HepG2 (cell line): ENCODE measurements around the gene SYP. TPM values are rescaled to one million over a fixed set of nuclear protein-coding genes. Genes with fewer than 3 reads are reported as not detected.
A peak's percentile ranks its signal among the peaks of the same experiment; 100 is the strongest.

Source experiments
- ARNTL ChIP-seq: sonication (generic); formaldehyde crosslinking; IDR thresholded peaks from 2 replicates; pipeline ENCODE4 v1.4.0; 2020; ENCODE audit warnings: mild to moderate bottlenecking, missing genetic modification reagents
- DDIT3 ChIP-seq: sonication (generic); formaldehyde crosslinking; IDR thresholded peaks from 2 replicates; pipeline ENCODE4 v1.4.0; 2020; ENCODE audit warnings: mild to moderate bottlenecking, missing genetic modification reagents
- E2F5 ChIP-seq: sonication (generic); formaldehyde crosslinking; conservative IDR thresholded peaks from 2 replicates; pipeline ENCODE4 v1.4.0; 2020; ENCODE audit warnings: missing genetic modification reagents
- GMEB2 ChIP-seq: IDR thresholded peaks from 2 replicates; pipeline ENCODE4 v1.6.1; 2016; ENCODE audit warnings: missing biosample characterization, missing genetic modification reagents, low read depth
- GTF2F1 ChIP-seq: fragments of 150-350 bp; IDR thresholded peaks from 2 replicates; pipeline ENCODE4 v1.6.1; 2014; ENCODE audit warnings: low read length
- MBD4 ChIP-seq: IDR thresholded peaks from 2 replicates; pipeline ENCODE4 v1.6.1; 2012; ENCODE audit warnings: low read length, inconsistent platforms, borderline replicate concordance
- MEIS1 ChIP-seq: sonication (generic); formaldehyde crosslinking; IDR thresholded peaks from 2 replicates; pipeline ENCODE4 v1.9.0; 2021; ENCODE audit warnings: mild to moderate bottlenecking, missing genetic modification reagents, moderate library complexity, borderline replicate concordance
- MLLT10 ChIP-seq: sonication (generic); formaldehyde crosslinking; IDR thresholded peaks from 2 replicates; pipeline ENCODE4 v1.4.0; 2020; ENCODE audit warnings: missing genetic modification reagents
- MXD1 ChIP-seq: sonication (generic); formaldehyde crosslinking; IDR thresholded peaks from 2 replicates; pipeline ENCODE4 v1.4.0; 2020; ENCODE audit warnings: mild to moderate bottlenecking, missing genetic modification reagents
- NFIC ChIP-seq: IDR thresholded peaks from 2 replicates; pipeline ENCODE4 v1.6.1; 2012; ENCODE audit warnings: mild to moderate bottlenecking, low read length, inconsistent platforms
- NFRKB ChIP-seq: fragments of 450-650 bp; IDR thresholded peaks from 2 replicates; pipeline ENCODE4 v1.6.1; 2017
- RAD51 ChIP-seq: fragments of 450-650 bp; IDR thresholded peaks from 2 replicates; pipeline ENCODE4 v1.6.1; 2016; ENCODE audit warnings: borderline replicate concordance
- RBFOX2 ChIP-seq: fragments of 200-400 bp; formaldehyde crosslinking; IDR thresholded peaks from 2 replicates; pipeline ENCODE4 v1.6.1; 2017; ENCODE audit warnings: low read depth, mild to moderate bottlenecking, low read length
- RCOR2 ChIP-seq: IDR thresholded peaks from 2 replicates; pipeline ENCODE4 v1.6.1; 2016; ENCODE audit warnings: missing biosample characterization, missing genetic modification reagents
- STAT6 ChIP-seq: sonication (generic); formaldehyde crosslinking; IDR thresholded peaks from 2 replicates; pipeline ENCODE4 v1.4.0; 2020; ENCODE audit warnings: missing genetic modification reagents, mild to moderate bottlenecking, borderline replicate concordance
- THAP11 ChIP-seq: IDR thresholded peaks from 2 replicates; pipeline ENCODE4 v1.6.1; 2016; ENCODE audit warnings: missing biosample characterization, missing genetic modification reagents
- ZFP62 ChIP-seq: sonication (generic); formaldehyde crosslinking; IDR thresholded peaks from 2 replicates; pipeline ENCODE4 v1.4.0; 2020; ENCODE audit warnings: missing genetic modification reagents
- ZMYM3 ChIP-seq: sonication (generic); formaldehyde crosslinking; IDR thresholded peaks from 2 replicates; pipeline ENCODE4 v1.5.1; 2020; ENCODE audit warnings: mild to moderate bottlenecking, missing genetic modification reagents
- ZNF431 ChIP-seq: sonication (generic); formaldehyde crosslinking; IDR thresholded peaks from 2 replicates; pipeline ENCODE4 v1.9.0; 2022; ENCODE audit warnings: missing genetic modification reagents, low read depth, mild to moderate bottlenecking, borderline replicate concordance
- ZNF441 ChIP-seq: sonication (generic); formaldehyde crosslinking; IDR thresholded peaks from 2 replicates; pipeline ENCODE4 v1.7.0; 2021; ENCODE audit warnings: missing genetic modification reagents, borderline replicate concordance
- ZNF451 ChIP-seq: sonication (generic); formaldehyde crosslinking; IDR thresholded peaks from 2 replicates; pipeline ENCODE4 v1.5.0; 2020; ENCODE audit warnings: mild to moderate bottlenecking, missing genetic modification reagents
- ZNF496 ChIP-seq: sonication (generic); formaldehyde crosslinking; IDR thresholded peaks from 2 replicates; pipeline ENCODE4 v1.8.1; 2023; ENCODE audit warnings: mild to moderate bottlenecking, moderate library complexity, missing genetic modification reagents; ENCODE audit not compliant: insufficient replicate concordance
- ZNF558 ChIP-seq: sonication (generic); formaldehyde crosslinking; IDR thresholded peaks from 2 replicates; pipeline ENCODE4 v1.9.0; 2022; ENCODE audit warnings: mild to moderate bottlenecking, missing genetic modification reagents, borderline replicate concordance
- ZNF816 ChIP-seq: sonication (generic); formaldehyde crosslinking; IDR thresholded peaks from 2 replicates; pipeline ENCODE4 v1.8.0; 2022; ENCODE audit warnings: missing genetic modification reagents, mild to moderate bottlenecking, borderline replicate concordance
- ZNF883 ChIP-seq: sonication (generic); formaldehyde crosslinking; IDR thresholded peaks from 2 replicates; pipeline ENCODE4 v1.5.1; 2020; ENCODE audit warnings: mild to moderate bottlenecking, missing genetic modification reagents; ENCODE audit errors: not compliant biosample characterization
- polyA plus RNA-seq, 8 experiments: library from polyadenylated mRNA; depleted of rRNA in 3 of 8; stranded (reverse) in 7 of 8; unstranded in 1 of 8; fragments of >200 nt; fragmentation: Illumina TruSeq in 4 of 8; extraction: Trizol in 4 of 8; gene quantifications; 2 replicates each; pipeline versions ENCODE4 v1.2.1 to v1.2.3, GENCODE V29; 2011 to 2016; ENCODE audit warnings: low read depth in 4 of 8, missing spikeins in 1 of 8, mixed read lengths in 1 of 8; ENCODE audit not compliant: insufficient read depth in 1 of 8
- total RNA-seq, 5 experiments: library from RNA; depleted of rRNA; stranded (reverse); fragments of >200 nt; fragmentation: Illumina TruSeq; extraction: Trizol; gene quantifications; 2 replicates each; pipeline ENCODE4 v1.2.3, GENCODE V29; 2016; ENCODE audit warnings: low read depth in 1 of 5

The SYP gene
- total and polyA plus RNA-seq, 2 of the 13 experiments (the other 11 are each of a cell fraction or from before 2014, with no cell fraction given) = 2.0 to 2.5 TPM

- TF ChIP-seq ZMYM3 (CRISPR knock-in tag) = no peak
- TF ChIP-seq ARNTL (CRISPR knock-in tag) = no peak
- no peak for TF ChIP-seq RCOR2 (CRISPR knock-in tag)
- peak; percentile 82; the same call in 1 of the 2 replicates for TF ChIP-seq ZNF451 (CRISPR knock-in tag)
- no peak for TF ChIP-seq NFRKB
- peak; percentile 76 for TF ChIP-seq RBFOX2
- no peak for TF ChIP-seq ZNF496
- peak; percentile 97; the same call in 1 of the 2 replicates for TF ChIP-seq ZNF558 (CRISPR knock-in tag)
- peak; percentile 76; the same call in 1 of the 2 replicates for TF ChIP-seq ZNF431 (CRISPR knock-in tag)
- TF ChIP-seq E2F5 (CRISPR knock-in tag) = peak; percentile 52; the same call in 1 of the 2 replicates
- TF ChIP-seq ZNF883 = peak; percentile 46
- no peak for TF ChIP-seq GMEB2
- TF ChIP-seq MLLT10 (CRISPR knock-in tag) = no peak
- TF ChIP-seq MXD1 (CRISPR knock-in tag) = peak; percentile 89; the same call in 1 of the 2 replicates
- peak; percentile 79 for TF ChIP-seq THAP11 (CRISPR knock-in tag)
- no peak for TF ChIP-seq RAD51
- TF ChIP-seq MBD4 = no peak
- TF ChIP-seq ZNF441 (CRISPR knock-in tag) = peak; percentile 88; the same call in 1 of the 2 replicates
- TF ChIP-seq MEIS1 (CRISPR knock-in tag) = peak; percentile 39; the same call in 1 of the 2 replicates
- TF ChIP-seq ZNF816 (CRISPR knock-in tag) = no peak; the same call in 1 of the 2 replicates
- TF ChIP-seq ZFP62 = no peak
- no peak for TF ChIP-seq STAT6 (CRISPR knock-in tag)
- TF ChIP-seq NFIC = no peak
- TF ChIP-seq DDIT3 (CRISPR knock-in tag) = no peak
- TF ChIP-seq GTF2F1 = no peak
Observed at GRCh38 chrX:49199906-49200771, at the start of gene SYP (continued).
